Progenitor cell of endocrine pancreas (in vitro differentiated cells): ENCODE measurements around the gene CYP4F2. TPM values are rescaled to one million over a fixed set of nuclear protein-coding genes. Genes with fewer than 3 reads are reported as not detected.

Experiments used
- DNase-seq: peaks from one replicate; pipeline ENCODE4 v3.0.0; 2021; ENCODE audit warnings: low spot score; ENCODE audit not compliant: unreplicated experiment
- H3K27ac Mint-ChIP-seq: 2 replicates; pipeline ENCODE4 v1.8.0; 2021; ENCODE audit warnings: mild to moderate bottlenecking, moderate library complexity, mixed read lengths
- H3K27me3 Mint-ChIP-seq: 2 replicates; pipeline ENCODE4 v1.8.0; 2021; ENCODE audit warnings: mixed read lengths
- H3K36me3 Mint-ChIP-seq: 2 replicates; pipeline ENCODE4 v1.8.0; 2022; ENCODE audit warnings: mixed read lengths; ENCODE audit not compliant: insufficient read depth
- H3K4me1 Mint-ChIP-seq: 2 replicates; pipeline ENCODE4 v1.8.0; 2021; ENCODE audit warnings: low read depth, mixed read lengths
- H3K4me3 Mint-ChIP-seq: 2 replicates; pipeline ENCODE4 v1.8.0; 2021; ENCODE audit warnings: low read depth, mild to moderate bottlenecking, moderate library complexity, mixed read lengths
- H3K9me3 Mint-ChIP-seq: 2 replicates; pipeline ENCODE4 v1.8.0; 2021; ENCODE audit warnings: low read depth, mixed read lengths
- CTCF ChIP-seq: fragments of 200-600 bp; sonication (generic); IDR thresholded peaks from one replicate; pipeline ENCODE4 v1.5.0; 2021; ENCODE audit warnings: antibody characterized with exemption, mild to moderate bottlenecking; ENCODE audit not compliant: unreplicated experiment
- total RNA-seq: library from RNA; stranded (reverse); gene quantifications from 2 replicates; pipeline ENCODE4 v1.2.1, GENCODE V29; 2021

CYP4F2 gene
- total RNA-seq, 1 donor from 2014 or later = not detected

DNA sequence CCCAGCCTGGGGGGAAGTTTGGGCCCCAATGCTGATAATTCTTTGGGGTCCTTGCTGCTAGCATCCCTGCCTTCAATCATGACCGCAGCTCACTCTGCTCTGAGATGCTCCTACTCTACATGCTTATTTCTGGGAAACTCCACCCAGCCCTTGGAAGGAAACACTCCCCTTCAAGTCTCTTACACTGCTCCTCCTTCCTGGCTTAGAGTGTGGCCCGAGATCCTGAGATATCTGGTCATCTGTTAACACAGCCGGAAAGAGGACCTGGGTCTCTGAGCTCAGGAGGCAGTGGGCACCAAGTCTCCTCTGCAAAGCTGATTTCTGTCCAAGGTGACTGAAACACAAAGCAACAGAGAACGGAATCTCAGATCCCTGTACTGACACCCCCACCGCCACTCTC lies 33.0 kb downstream of the CYP4F2 start:
- no peak overlapping the region for H3K4me3 Mint-ChIP-seq
- no peaks in the 10 kb centered on the region for H3K4me1 Mint-ChIP-seq
- H3K27me3 Mint-ChIP-seq = no peaks in the 10 kb centered on the region
- no peak for TF ChIP-seq CTCF
- H3K27ac Mint-ChIP-seq = no peak overlapping the region
- H3K9me3 Mint-ChIP-seq = peaks cover 44% of the 10 kb centered on the region
- no peak for DNase-seq
- peaks cover 2% of the 10 kb centered on the region for H3K36me3 Mint-ChIP-seq

GRCh38 chr19:15863272-15863671 lies 34.6 kb downstream of the CYP4F2 start:
- Mint-ChIP-seq H3K27me3 (no peaks in the 10 kb centered on the region), H3K4me1 (no peaks in the 10 kb centered on the region), H3K9me3 (peaks cover 36% of the 10 kb centered on the region)

GRCh38 chr19:15862444-15862843 lies 35.4 kb downstream of the CYP4F2 start:
- Mint-ChIP-seq H3K4me1 (no peaks in the 10 kb centered on the region), H3K27me3 (no peaks in the 10 kb centered on the region), H3K9me3 (peaks cover 31% of the 10 kb centered on the region), H3K4me3 (no peak overlapping the region), H3K36me3 (peaks cover 2% of the 10 kb centered on the region), H3K27ac (no peak overlapping the region)
- TF ChIP-seq CTCF = no peak
- DNase-seq = no peak

More at GRCh38 chr19:15863272-15863671, 34.6 kb downstream of the CYP4F2 start:
- no peak for DNase-seq
- no peak for TF ChIP-seq CTCF
- Mint-ChIP-seq H3K36me3 (peaks cover 2% of the 10 kb centered on the region), H3K4me3 (no peak overlapping the region), H3K27ac (no peak overlapping the region)

- Mint-ChIP-seq H3K36me3 (peaks cover 2% of the 10 kb centered on the region), H3K27me3 (no peaks in the 10 kb centered on the region), H3K9me3 (peaks cover 29% of the 10 kb centered on the region), H3K4me3 (no peak overlapping the region), H3K4me1 (no peaks in the 10 kb centered on the region), H3K27ac (no peak overlapping the region)
- no peak for DNase-seq
- no peak for TF ChIP-seq CTCF
Measured at GRCh38 chr19:15860522-15860921, 37.4 kb downstream of the CYP4F2 start.

GRCh38 chr19:15859187-15859586 lies 38.7 kb downstream of the CYP4F2 start:
- Mint-ChIP-seq H3K9me3 (peaks cover 31% of the 10 kb centered on the region), H3K4me1 (no peaks in the 10 kb centered on the region), H3K4me3 (no peak overlapping the region), H3K36me3 (peaks cover 2% of the 10 kb centered on the region), H3K27ac (no peak overlapping the region), H3K27me3 (no peaks in the 10 kb centered on the region)
- no peak for DNase-seq
- no peak for TF ChIP-seq CTCF
